GM19351 (cell line): Measurements from ENCODE around the gene JAG1.

Experiments
- ATAC-seq: cut with Tn5 transposase; IDR thresholded peaks from one replicate; pipeline ENCODE4 v1.9.1; 2021; ENCODE audit warnings: mild to moderate bottlenecking, moderate library complexity; ENCODE audit not compliant: unreplicated experiment

The JAG1 gene

GRCh38 chr20:10673842-10674683 lies at the start of gene JAG1:
TSS of gene JAG1 (minus strand) at chr20:10673999. CDS start at chr20:10673530, 469 bp downstream.
- peak; percentile 53 for ATAC-seq

- ATAC-seq: no peak
Measured at GRCh38 chr20:10721976-10722375, 48.2 kb upstream of the JAG1 start.

- no peak for ATAC-seq
Measured at GRCh38 chr20:10721137-10721896, 47.5 kb upstream of the JAG1 start.

- ATAC-seq: no peak
Measured at GRCh38 chr20:10720565-10720964, 46.8 kb upstream of the JAG1 start.

GRCh38 chr20:10719740-10720385 lies 46.1 kb upstream of the JAG1 start:
- no peak for ATAC-seq

- ATAC-seq: no peak
Measured at GRCh38 chr20:10718661-10719060, 44.9 kb upstream of the JAG1 start.

- no peak for ATAC-seq
Measured at GRCh38 chr20:10716855-10717254, 43.1 kb upstream of the JAG1 start.

- ATAC-seq: no peak
Measured at GRCh38 chr20:10715035-10715434, 41.2 kb upstream of the JAG1 start.

GRCh38 chr20:10714236-10714975 lies 40.6 kb upstream of the JAG1 start:
- no peak for ATAC-seq

GRCh38 chr20:10713161-10713560 lies 39.4 kb upstream of the JAG1 start:
- ATAC-seq: no peak

GRCh38 chr20:10711903-10712451 lies 38.2 kb upstream of the JAG1 start:
- ATAC-seq: no peak

GRCh38 chr20:10710991-10711775 lies 37.4 kb upstream of the JAG1 start:
- ATAC-seq: no peak

GRCh38 chr20:10709916-10710315 lies 36.1 kb upstream of the JAG1 start:
- no peak for ATAC-seq

- no peak for ATAC-seq
Measured at GRCh38 chr20:10708351-10709185, 34.8 kb upstream of the JAG1 start.

- no peak for ATAC-seq
Measured at GRCh38 chr20:10707791-10708190, 34.0 kb upstream of the JAG1 start.

- no peak for ATAC-seq
Measured at GRCh38 chr20:10707068-10707467, 33.3 kb upstream of the JAG1 start.

- ATAC-seq: no peak
Measured at GRCh38 chr20:10706460-10706811, 32.6 kb upstream of the JAG1 start.

GRCh38 chr20:10705801-10706459 lies 32.1 kb upstream of the JAG1 start:
- ATAC-seq: no peak

GRCh38 chr20:10701607-10702006 lies 27.8 kb upstream of the JAG1 start:
- no peak for ATAC-seq
